GM21423 (cell line): ENCODE results near the gene CDH4.

Source experiments
- ATAC-seq: cut with Tn5 transposase; IDR thresholded peaks from one replicate; pipeline ENCODE4 v1.9.1; 2021; ENCODE audit warnings: mild to moderate bottlenecking, moderate library complexity; ENCODE audit not compliant: unreplicated experiment

Gene CDH4

GRCh38 chr20:61354001-61354390 is 101.9 kb downstream of the CDH4 start:
- no peak for ATAC-seq

GRCh38 chr20:61354501-61354900 is 102.4 kb downstream of the CDH4 start:
- ATAC-seq = no peak

GRCh38 chr20:61354901-61355495 is 102.9 kb downstream of the CDH4 start:
- no peak for ATAC-seq

GRCh38 chr20:61355585-61355984 is 103.5 kb downstream of the CDH4 start:
- ATAC-seq = no peak

GRCh38 chr20:61356196-61356595 is 104.1 kb downstream of the CDH4 start:
- ATAC-seq = no peak

- ATAC-seq = no peak
Observed at GRCh38 chr20:61357119-61357518, 105.1 kb downstream of the CDH4 start.

- no peak for ATAC-seq
Observed at GRCh38 chr20:61359254-61359653, 107.2 kb downstream of the CDH4 start.

GRCh38 chr20:61360296-61360695 is 108.2 kb downstream of the CDH4 start:
- no peak for ATAC-seq

GRCh38 chr20:61360940-61361339 is 108.9 kb downstream of the CDH4 start:
- no peak for ATAC-seq

- ATAC-seq = no peak
Observed at GRCh38 chr20:61361501-61361900, 109.4 kb downstream of the CDH4 start.

- no peak for ATAC-seq
Observed at GRCh38 chr20:61364147-61364546, 112.1 kb downstream of the CDH4 start.

- no peak for ATAC-seq
Observed at GRCh38 chr20:61366914-61367313, 114.9 kb downstream of the CDH4 start.

- no peak for ATAC-seq
Observed at GRCh38 chr20:61369731-61370520, 117.9 kb downstream of the CDH4 start.

GRCh38 chr20:61370841-61371303 is 118.8 kb downstream of the CDH4 start:
- no peak for ATAC-seq

- no peak for ATAC-seq
Observed at GRCh38 chr20:61371501-61372136, 119.6 kb downstream of the CDH4 start.

GRCh38 chr20:61372137-61373054 is 120.3 kb downstream of the CDH4 start:
- no peak for ATAC-seq

GRCh38 chr20:61373055-61373399 is 121.0 kb downstream of the CDH4 start:
- ATAC-seq = no peak

- no peak for ATAC-seq
Observed at GRCh38 chr20:61373956-61374545, 122.0 kb downstream of the CDH4 start.

GRCh38 chr20:61376541-61377240 is 124.6 kb downstream of the CDH4 start:
- no peak for ATAC-seq
